Uterus (tissue), 2 donors: ENCODE results near the gene PRKCSH.

Experiments
- POLR2A ChIP-seq, 2 donors: fragments of 450-650 bp; IDR thresholded peaks; one replicate each; pipeline ENCODE4 v1.6.1; 2016; ENCODE audit warnings: antibody characterized with exemption in 2 of 2, mild to moderate bottlenecking in 1 of 2, moderate library complexity in 1 of 2
- TF ChIP-seq, protein P1 (sequence below), 4 experiments: fragments of 200-600 bp in 2 of 4; fragments of 450-650 bp in 2 of 4; sonication (generic) in 2 of 4; IDR thresholded peaks; one replicate each; pipeline ENCODE4 v1.5.1; 2016 to 2019; ENCODE audit warnings: antibody characterized with exemption in 4 of 4, mild to moderate bottlenecking in 2 of 4, moderate library complexity in 1 of 4

DNA sequence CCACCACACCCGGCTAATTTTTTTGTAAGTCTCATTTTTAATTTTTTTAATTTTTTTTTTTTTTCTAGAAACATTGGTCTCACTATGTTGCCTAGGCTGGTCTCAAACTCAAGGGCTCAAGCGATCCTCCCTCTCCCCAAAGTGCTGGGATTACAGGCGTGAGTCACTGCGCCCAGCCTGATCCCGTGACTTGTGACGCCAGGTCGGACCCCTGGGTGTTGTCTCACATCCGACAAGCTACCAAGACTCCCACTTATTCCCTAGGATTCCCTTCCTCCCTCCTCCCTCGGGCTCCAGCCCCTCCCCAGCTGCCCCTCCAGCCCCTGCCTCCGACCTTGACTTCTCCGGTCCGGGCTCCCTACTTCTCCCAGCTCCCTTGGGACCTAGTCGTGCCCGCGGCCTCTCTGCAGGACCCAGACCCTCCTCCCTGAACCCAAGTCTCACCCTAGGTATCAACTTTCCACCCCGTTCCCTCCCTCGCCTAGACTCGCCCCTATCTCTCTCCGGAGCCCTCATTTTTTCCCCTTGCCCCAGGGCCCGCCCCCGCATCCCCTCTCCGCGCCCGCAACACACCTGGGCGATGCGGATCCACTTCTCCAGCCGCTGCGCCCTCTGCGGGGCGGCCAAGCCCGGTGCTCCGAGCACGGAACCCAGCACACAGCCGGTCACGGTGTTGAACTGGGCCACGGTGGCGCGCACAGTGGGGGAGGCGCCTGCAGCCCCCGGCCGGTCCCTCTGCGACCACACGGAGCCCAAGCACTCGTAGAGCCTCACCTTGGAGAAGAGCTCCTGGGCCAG, 29.4 kb upstream of the PRKCSH start:
- TF ChIP-seq POLR2A (IDR thresholded peaks at IDR 0.05), result no peak
- TF ChIP-seq, protein P1, sequence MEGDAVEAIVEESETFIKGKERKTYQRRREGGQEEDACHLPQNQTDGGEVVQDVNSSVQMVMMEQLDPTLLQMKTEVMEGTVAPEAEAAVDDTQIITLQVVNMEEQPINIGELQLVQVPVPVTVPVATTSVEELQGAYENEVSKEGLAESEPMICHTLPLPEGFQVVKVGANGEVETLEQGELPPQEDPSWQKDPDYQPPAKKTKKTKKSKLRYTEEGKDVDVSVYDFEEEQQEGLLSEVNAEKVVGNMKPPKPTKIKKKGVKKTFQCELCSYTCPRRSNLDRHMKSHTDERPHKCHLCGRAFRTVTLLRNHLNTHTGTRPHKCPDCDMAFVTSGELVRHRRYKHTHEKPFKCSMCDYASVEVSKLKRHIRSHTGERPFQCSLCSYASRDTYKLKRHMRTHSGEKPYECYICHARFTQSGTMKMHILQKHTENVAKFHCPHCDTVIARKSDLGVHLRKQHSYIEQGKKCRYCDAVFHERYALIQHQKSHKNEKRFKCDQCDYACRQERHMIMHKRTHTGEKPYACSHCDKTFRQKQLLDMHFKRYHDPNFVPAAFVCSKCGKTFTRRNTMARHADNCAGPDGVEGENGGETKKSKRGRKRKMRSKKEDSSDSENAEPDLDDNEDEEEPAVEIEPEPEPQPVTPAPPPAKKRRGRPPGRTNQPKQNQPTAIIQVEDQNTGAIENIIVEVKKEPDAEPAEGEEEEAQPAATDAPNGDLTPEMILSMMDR (IDR thresholded peaks at IDR 0.05), result peak; percentile 14 to 41 (median 26)
